SH-SY5Y (cell line): ENCODE measurements around the gene ATP8A2.

ENCODE experiments used
- GATA2 ChIP-seq: IDR thresholded peaks from 2 replicates; pipeline ENCODE4 v1.6.1; 2011; ENCODE audit warnings: mild to moderate bottlenecking, low read depth, low read length
- GATA3 ChIP-seq: IDR thresholded peaks from 2 replicates; pipeline ENCODE4 v1.6.1; 2011; ENCODE audit warnings: low read depth, mild to moderate bottlenecking, low read length, moderate library complexity

- no peak for TF ChIP-seq GATA2
- TF ChIP-seq GATA3: no peak
These were observed 571.3 kb downstream of the ATP8A2 start for GRCh38 chr13:25943081-25943480.
